GM12891 (cell line): ENCODE results near the gene PSRC1. TPM values are rescaled to one million over a fixed set of nuclear protein-coding genes. Genes with fewer than 3 reads are reported as not detected.
A peak's percentile ranks its signal among the peaks of the same experiment; 100 is the strongest.

Experiments
- DNase-seq: peaks from one replicate; pipeline ENCODE4 v3.0.0; 2011; ENCODE audit warnings: low spot score; ENCODE audit not compliant: insufficient read length
- FAIRE-seq: peaks from 2 replicates; lab custom pipeline; 2011; peaks lifted over from hg19 to GRCh38; lab: Jason Lieb, UNC
- PAX5 ChIP-seq: IDR thresholded peaks from 2 replicates; pipeline ENCODE4 v1.6.1; 2011; ENCODE audit warnings: low read length, moderate library complexity, mild to moderate bottlenecking; ENCODE audit not compliant: insufficient read depth, severe bottlenecking
- POLR2A ChIP-seq: IDR thresholded peaks from 2 replicates; pipeline ENCODE4 v1.6.1; 2011; ENCODE audit warnings: low read depth, low read length, control low read depth
- POLR2AphosphoS5 ChIP-seq: IDR thresholded peaks from 2 replicates; pipeline ENCODE4 v1.6.1; 2011; ENCODE audit warnings: low read depth, low read length, control low read depth
- POU2F2 ChIP-seq: IDR thresholded peaks from 2 replicates; pipeline ENCODE4 v1.6.1; 2011; ENCODE audit warnings: low read depth, mild to moderate bottlenecking, control low read depth, low read length, moderate library complexity
- SPI1 ChIP-seq: IDR thresholded peaks from 2 replicates; pipeline ENCODE4 v1.6.1; 2011; ENCODE audit warnings: low read depth, low read length, control low read depth
- TAF1 ChIP-seq: IDR thresholded peaks from 2 replicates; pipeline ENCODE4 v1.6.1; 2011; ENCODE audit warnings: low read depth, low read length, control low read depth
- polyA plus RNA-seq: library from polyadenylated mRNA; unstranded; fragments of >200 nt; gene quantifications from one replicate; pipeline ENCODE4 v1.2.1, GENCODE V29; 2012; ENCODE audit warnings: low read depth, missing spikeins, inconsistent platforms; ENCODE audit not compliant: missing spikeins

The PSRC1 gene
- polyA plus RNA-seq: 3.6 TPM

- TF ChIP-seq PAX5 (no peak), POLR2A (no peak), POLR2AphosphoS5 (no peak), TAF1 (no peak), SPI1 (no peak), POU2F2 (peak; percentile 60; the same call in 1 of the 2 replicates)
Measured at GRCh38 chr1:109282952-109283747, at the start of gene PSRC1. PSRC1 (minus strand) TSS chr1:109283145.

GRCh38 chr1:109331113-109331512 lies 48.2 kb upstream of the PSRC1 start:
- TF ChIP-seq PAX5 (no peak), SPI1 (no peak), POLR2A (no peak), POU2F2 (no peak), POLR2AphosphoS5 (no peak)
- FAIRE-seq (no peak), DNase-seq (no peak)

More at GRCh38 chr1:109282952-109283747, at the start of gene PSRC1:
- DNase-seq: peak; percentile 98
- peak; percentile 81 for FAIRE-seq

DNA sequence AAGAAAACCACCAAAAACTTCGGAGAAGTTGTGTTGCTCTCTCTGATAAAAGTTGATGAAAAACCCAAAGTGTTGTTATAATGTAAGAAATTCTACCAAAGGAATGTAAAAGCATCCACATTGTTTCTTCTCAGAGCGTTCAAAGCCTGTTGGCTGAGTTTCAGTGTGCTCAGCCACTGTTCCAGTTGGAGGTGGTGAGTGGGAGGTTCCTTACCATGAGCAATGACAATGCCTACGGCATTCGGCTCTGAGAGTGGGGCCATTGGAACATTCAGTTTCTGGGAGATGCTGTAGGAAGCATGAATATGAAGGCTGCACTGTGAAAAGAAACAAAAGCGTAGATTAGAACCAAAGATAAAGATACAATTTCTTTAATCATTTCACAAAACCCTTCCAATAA lies 44.3 kb upstream of the PSRC1 start:
- DNase-seq: no peak
- FAIRE-seq: no peak
- TF ChIP-seq TAF1 (no peak), POLR2AphosphoS5 (no peak), POLR2A (no peak), POU2F2 (no peak), SPI1 (no peak), PAX5 (no peak)

DNA sequence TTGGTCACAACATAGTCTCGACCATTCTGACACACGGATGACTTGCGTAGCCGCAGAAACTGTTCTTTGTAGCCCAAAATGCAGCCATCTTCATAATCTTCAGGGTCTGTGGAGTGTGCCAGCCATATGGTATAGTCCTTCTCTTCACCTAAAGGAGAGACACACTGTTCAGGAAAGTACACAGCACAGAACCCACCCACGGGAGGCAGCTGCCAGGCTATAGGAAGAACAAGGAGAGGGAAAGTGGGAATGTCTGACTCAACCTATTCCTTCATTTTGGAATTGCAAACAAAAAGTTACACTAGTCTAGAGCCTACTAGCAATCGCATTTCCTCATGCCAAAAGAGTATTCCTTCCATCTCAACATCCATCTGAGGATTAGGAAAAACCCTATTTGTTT lies 40.0 kb upstream of the PSRC1 start:
- no peak for DNase-seq
- FAIRE-seq: no peak
- TF ChIP-seq POU2F2 (no peak), POLR2A (no peak), PAX5 (no peak), POLR2AphosphoS5 (no peak), SPI1 (no peak), TAF1 (no peak)

GRCh38 chr1:109319114-109319513 lies 36.2 kb upstream of the PSRC1 start:
- FAIRE-seq (no peak), DNase-seq (no peak)
- TF ChIP-seq POLR2AphosphoS5 (no peak), TAF1 (no peak), POU2F2 (no peak), POLR2A (no peak), PAX5 (no peak), SPI1 (no peak)

- FAIRE-seq: no peak
- DNase-seq: no peak
- TF ChIP-seq SPI1 (no peak), POLR2A (no peak), PAX5 (no peak), TAF1 (no peak), POLR2AphosphoS5 (no peak), POU2F2 (no peak)
Measured at GRCh38 chr1:109316506-109316905, 33.6 kb upstream of the PSRC1 start.

DNA sequence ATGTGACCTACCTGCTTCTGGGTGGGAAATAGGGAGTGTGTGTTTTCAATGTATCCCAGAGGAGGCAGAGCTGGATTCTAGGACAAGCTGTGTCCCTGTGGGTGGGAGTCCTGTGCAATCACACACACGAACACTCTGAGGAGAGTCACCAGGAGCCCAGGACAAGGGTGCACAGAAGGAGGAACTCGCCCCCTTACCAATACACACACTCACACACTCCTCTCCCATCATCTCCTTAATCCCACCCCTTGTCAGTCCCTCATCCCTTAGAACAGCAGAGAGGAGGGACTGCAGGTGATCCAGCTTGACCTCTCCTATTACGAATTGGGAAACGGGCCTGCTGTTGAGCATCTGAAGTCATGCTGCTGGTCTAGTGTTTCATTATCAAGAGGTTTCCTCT lies 32.3 kb upstream of the PSRC1 start:
- DNase-seq (no peak), FAIRE-seq (no peak)
- TF ChIP-seq SPI1: no peak
- no peak for TF ChIP-seq POU2F2
- TF ChIP-seq TAF1: no peak

- TF ChIP-seq POU2F2: no peak
- no peak for TF ChIP-seq TAF1
- TF ChIP-seq SPI1: no peak
- no peak for TF ChIP-seq POLR2A
- no peak for TF ChIP-seq POLR2AphosphoS5
- TF ChIP-seq PAX5: no peak
- FAIRE-seq (no peak), DNase-seq (no peak)
Measured at GRCh38 chr1:109314795-109315194, 31.9 kb upstream of the PSRC1 start.

DNA sequence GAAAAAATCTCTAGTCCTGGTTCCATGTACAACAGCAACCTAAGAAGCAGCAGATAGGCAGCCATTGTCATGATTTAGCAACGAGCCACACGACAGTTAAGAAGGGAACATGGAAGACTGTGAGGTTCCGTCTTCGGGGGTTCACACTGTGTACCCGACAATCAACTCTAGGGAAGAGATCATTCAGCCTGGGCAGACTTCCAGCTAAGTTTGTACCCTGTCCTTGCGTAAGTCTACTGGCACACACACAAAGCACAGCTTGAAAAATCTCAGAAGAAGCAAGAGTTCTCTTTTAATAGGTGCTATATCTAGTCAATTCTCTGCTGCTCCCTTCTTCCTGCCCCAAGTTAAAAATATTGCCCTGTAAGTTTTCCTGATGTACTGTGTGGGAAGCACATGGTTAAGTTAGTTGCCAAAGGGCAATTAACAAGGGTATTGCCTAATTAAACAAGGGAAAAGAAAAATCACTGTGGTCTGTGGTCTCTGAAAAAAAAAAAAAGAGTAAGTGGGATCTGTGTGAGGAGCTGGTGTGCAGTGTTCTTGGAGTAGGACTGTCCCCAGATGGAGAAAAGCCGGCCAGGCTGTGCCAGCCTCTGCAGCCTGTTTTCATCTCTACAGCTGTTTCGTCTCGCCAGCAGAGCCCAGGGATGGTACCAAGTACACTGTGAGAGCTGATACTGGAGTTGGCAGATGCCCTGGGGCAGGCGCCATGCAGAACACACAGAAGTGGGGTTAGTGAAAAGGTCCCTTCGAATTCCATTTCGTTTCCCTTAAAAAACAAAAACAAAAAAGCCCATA lies 30.2 kb upstream of the PSRC1 start:
- DNase-seq (no peak), FAIRE-seq (no peak)
- TF ChIP-seq POLR2AphosphoS5 (no peak), TAF1 (no peak), POLR2A (no peak), PAX5 (no peak), POU2F2 (no peak), SPI1 (no peak)

DNA sequence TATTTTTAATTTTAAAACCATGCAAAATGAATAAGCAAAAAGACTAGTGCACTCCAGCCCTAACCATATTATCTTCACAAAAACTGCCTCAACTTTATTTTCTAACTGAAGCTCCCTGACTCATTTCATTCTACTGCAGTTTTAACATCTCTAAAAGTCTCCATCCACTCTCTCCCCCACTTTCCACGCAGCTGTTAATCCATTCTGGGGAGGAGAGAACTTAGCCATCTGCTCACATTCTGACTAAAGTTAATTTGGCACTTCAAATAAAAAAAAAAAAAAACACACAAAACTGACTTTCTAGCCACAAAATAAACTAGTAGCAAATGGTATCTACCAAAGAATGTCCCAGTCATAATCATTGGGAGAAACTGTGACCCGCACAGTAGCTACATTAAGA lies 29.3 kb upstream of the PSRC1 start:
- TF ChIP-seq POLR2A: no peak
- no peak for TF ChIP-seq POLR2AphosphoS5
- TF ChIP-seq SPI1: no peak
- no peak for TF ChIP-seq POU2F2
- no peak for TF ChIP-seq PAX5
- no peak for TF ChIP-seq TAF1
- no peak for FAIRE-seq
- no peak for DNase-seq
